HCT116 (cell line): ENCODE results near the gene HK2.

Experiments
- EZH2 ChIP-seq: fragments of 200-600 bp; sonication (generic); IDR thresholded peaks from 2 replicates; pipeline ENCODE4 v1.6.1; 2017; ENCODE audit warnings: antibody characterized with exemption, mixed run types
- EZH2phosphoT487 ChIP-seq: fragments of 200-600 bp; IDR thresholded peaks from 2 replicates; pipeline ENCODE4 v1.6.1; 2018; ENCODE audit warnings: antibody characterized with exemption, borderline replicate concordance
- POLR2A ChIP-seq: IDR thresholded peaks from 2 replicates; pipeline ENCODE4 v1.7.0; 2011; ENCODE audit warnings: borderline replicate concordance; ENCODE audit not compliant: insufficient read depth, insufficient read length; ENCODE audit errors: extremely low read depth
- POLR2AphosphoS5 ChIP-seq: IDR thresholded peaks from 2 replicates; pipeline ENCODE4 v1.6.1; 2011; ENCODE audit warnings: mild to moderate bottlenecking, low read depth, low read length, moderate library complexity
- TCF7L2 ChIP-seq: IDR thresholded peaks from 2 replicates; pipeline ENCODE4 v1.7.0; 2011; ENCODE audit warnings: borderline replicate concordance, inconsistent platforms; ENCODE audit not compliant: insufficient read depth, insufficient read length; ENCODE audit errors: extremely low read depth
- YY1 ChIP-seq: IDR thresholded peaks from 2 replicates; pipeline ENCODE4 v1.6.1; 2011; ENCODE audit warnings: low read length, low read depth, moderate library complexity, mild to moderate bottlenecking; ENCODE audit not compliant: insufficient replicate concordance; ENCODE audit errors: extremely low read depth
- ZFX ChIP-seq: fragments of 450-650 bp; IDR thresholded peaks from 2 replicates; pipeline ENCODE4 v1.6.1; 2017
- TF ChIP-seq, protein P1 (sequence below), 3 experiments: fragments of 200-600 bp in 1 of 3; sonication (generic) in 1 of 3; IDR thresholded peaks in 2 of 3; conservative IDR thresholded peaks in 1 of 3; 2 replicates each; pipeline ENCODE4 v1.5.1; 2012 to 2017; ENCODE audit warnings: low read depth in 2 of 3, low read length in 2 of 3, antibody characterized with exemption in 1 of 3, borderline replicate concordance in 1 of 3, control low read depth in 1 of 3, mild to moderate bottlenecking in 1 of 3, mixed read lengths in 1 of 3, mixed run types in 1 of 3, moderate library complexity in 1 of 3; ENCODE audit not compliant: insufficient read depth in 1 of 3
- TF ChIP-seq, protein P2 (sequence below): IDR thresholded peaks from 2 replicates; pipeline ENCODE4 v1.6.1; 2012

DNA sequence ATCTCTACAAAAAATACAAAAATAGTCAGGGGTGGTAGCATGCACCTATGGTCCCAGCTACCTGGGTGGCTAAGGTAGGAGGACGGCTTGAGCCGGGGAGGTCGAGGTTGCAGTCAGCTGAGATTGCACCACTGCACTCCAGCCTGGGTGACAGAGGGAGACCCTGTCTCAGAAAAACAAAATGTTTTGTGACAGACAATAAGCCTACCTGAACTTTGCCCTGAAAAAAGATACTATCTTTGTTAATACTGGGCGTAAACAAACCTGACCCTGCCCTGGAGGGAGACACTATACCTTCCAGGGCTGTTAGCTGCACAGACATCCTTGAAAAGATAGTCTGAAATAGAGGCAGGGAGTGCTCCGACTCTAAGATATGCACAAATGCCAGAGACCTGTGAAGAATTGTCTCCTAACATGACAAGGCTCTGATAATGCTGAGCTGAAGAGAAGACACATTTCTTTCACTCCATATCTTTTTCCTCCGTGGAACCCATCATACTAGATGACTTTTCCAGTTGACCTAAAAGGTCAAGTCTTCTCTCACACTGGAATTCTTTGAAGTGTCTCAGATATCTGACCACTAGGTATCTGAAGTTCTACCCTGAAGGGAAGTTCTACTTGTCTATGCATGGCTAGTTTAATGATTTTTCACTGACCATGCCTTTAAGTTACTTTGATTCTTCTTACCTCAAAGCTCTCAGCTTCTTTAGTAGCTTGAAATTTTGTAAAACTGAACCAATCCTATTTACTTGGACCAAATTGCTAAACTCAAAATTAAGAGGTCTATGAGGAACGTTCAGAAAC, 20.9 kb upstream of the HK2 start:
- TF ChIP-seq, protein P1, sequence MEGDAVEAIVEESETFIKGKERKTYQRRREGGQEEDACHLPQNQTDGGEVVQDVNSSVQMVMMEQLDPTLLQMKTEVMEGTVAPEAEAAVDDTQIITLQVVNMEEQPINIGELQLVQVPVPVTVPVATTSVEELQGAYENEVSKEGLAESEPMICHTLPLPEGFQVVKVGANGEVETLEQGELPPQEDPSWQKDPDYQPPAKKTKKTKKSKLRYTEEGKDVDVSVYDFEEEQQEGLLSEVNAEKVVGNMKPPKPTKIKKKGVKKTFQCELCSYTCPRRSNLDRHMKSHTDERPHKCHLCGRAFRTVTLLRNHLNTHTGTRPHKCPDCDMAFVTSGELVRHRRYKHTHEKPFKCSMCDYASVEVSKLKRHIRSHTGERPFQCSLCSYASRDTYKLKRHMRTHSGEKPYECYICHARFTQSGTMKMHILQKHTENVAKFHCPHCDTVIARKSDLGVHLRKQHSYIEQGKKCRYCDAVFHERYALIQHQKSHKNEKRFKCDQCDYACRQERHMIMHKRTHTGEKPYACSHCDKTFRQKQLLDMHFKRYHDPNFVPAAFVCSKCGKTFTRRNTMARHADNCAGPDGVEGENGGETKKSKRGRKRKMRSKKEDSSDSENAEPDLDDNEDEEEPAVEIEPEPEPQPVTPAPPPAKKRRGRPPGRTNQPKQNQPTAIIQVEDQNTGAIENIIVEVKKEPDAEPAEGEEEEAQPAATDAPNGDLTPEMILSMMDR (IDR thresholded peaks at IDR 0.05 in 2 of 3, conservative IDR thresholded peaks at IDR 0.05 in 1 of 3; ENCODE audit: borderline replicate concordance in 1 of 3, insufficient read depth in 1 of 3, low read depth in 2 of 3, low read length in 2 of 3) = no peak
- TF ChIP-seq POLR2A = no peak
- no peak for TF ChIP-seq EZH2
- no peak for TF ChIP-seq YY1
- TF ChIP-seq ZFX = no peak
- no peak for TF ChIP-seq POLR2AphosphoS5
- TF ChIP-seq EZH2phosphoT487 = no peak
- TF ChIP-seq, protein P2, sequence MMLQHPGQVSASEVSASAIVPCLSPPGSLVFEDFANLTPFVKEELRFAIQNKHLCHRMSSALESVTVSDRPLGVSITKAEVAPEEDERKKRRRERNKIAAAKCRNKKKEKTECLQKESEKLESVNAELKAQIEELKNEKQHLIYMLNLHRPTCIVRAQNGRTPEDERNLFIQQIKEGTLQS = no peak
- no peak for TF ChIP-seq TCF7L2
